ENCODE measurements around the gene RSU1.

Gene RSU1

DNA sequence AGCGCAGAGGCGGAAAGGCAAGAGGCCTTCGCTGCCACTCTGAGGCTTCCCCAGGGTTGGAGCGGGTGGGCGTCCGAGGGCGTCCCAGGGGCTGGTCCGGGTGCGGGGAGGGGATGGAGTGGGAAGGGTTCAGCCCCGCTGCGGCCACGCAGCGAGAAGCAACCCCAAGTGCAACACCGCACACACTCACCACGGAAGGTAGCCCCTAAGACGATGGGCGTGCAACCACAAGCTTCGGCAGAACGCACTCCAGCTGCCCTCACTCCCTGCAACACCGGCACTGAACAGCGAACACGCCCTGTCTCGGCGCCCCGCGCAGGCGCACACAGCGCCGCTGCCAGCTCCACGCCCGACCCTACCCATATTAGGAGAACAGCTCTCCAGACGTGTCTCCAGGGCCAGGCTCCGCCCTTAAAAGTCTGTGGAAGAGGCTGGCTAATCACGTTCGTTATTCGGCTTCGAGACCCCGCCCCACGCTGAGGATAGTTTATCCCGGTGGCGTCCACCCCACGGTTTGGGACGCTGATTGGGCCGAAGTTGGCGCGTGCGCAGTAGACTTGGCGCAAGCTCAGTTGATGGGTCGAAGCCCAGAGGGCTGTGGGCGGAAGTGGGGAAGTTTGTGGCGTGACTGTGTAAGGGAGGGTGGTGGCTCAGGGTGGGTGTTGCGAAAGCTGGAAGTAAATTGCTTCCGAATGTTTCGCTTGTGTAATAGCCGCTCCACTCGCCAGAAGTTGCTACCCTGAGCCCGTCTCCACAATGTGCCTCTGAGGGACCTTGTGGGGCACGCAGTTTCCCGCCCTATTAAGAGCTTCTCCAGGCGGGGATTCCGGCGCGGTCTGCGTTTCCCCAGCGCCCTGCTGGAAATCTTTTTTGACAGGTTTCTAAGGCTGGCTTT is at the start of gene RSU1:
Gene RSU1 (minus strand): TSS at position 300 of the 895 bp plus-strand sequence. CDS start 343 bp downstream, outside the sequence.
- in situ Hi-C loops (cut with HindIII; ENCODE audit: low pct_unique_long_range_greater_than_20kb, low sequenced_read_pairs) = no loop called here
- peak; percentile 99 to 100 for DNase-seq (ENCODE audit: low read depth in 1 of 2, low spot score in 1 of 2)
- no peak for TF ChIP-seq JUND (IDR thresholded peaks at IDR 0.05; ENCODE audit: low read depth)

DNA sequence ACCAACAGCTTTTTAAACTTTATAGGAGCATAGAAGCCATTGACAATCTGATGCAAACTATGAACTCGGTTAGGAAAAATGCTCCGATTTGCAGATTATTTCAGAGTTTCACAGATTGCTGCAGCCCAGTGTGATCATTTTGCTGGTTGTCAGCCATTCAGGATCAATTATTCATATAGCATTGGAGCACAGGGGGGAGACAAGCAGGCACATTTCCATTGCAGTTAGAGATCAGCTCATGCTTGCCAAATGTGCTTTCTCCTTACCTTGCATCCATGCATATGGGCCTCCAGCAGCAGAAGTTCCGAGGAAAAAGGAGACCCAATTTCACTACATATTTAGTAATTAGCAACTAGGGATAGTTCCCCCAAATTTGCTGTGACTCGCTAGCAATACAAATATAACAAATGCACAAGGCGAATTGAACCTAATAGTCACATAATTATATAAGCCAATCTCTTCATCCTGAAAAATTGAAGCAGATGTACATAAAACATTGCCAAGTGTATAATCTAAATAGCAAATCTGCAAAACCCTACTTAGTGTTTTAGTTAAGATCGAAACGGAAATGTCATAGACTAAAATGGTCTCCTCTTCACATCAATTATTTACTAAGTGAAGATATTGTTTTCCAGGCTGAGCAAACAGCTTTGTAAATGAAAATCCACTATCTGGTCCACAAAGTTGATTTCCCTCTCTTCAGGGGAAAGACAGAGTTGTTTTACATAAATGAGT is 49.5 kb upstream of the RSU1 start:
- in situ Hi-C loops (cut with HindIII; ENCODE audit: low pct_unique_long_range_greater_than_20kb, low sequenced_read_pairs) = no loop called here
- TF ChIP-seq JUND (IDR thresholded peaks at IDR 0.05; ENCODE audit: low read depth) = no peak
- DNase-seq (ENCODE audit: low read depth in 1 of 2, low spot score in 1 of 2) = no peak

DNA sequence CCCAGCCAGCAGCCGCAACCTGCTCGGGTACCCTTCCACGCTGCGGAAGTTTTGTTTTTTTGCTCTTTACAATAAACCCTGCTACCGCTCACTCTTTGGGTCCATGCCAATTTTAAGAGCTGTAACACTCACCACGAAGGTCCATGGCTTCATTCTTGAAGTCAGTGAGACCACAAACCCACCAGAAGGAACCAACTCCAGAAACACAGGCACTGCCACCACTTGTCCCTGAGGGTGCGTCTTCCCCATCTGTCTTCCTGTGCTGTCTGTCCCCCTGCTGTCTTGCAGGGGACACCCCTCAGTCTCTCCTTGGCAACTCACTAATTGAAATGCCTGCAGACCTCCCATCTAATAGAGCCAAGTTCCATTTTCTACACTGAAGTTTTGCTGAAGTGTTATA is 48.5 kb upstream of the RSU1 start:
- in situ Hi-C loops (cut with HindIII; ENCODE audit: low pct_unique_long_range_greater_than_20kb, low sequenced_read_pairs) = no loop called here

GRCh38 chr10:16863766-16864165 is 46.5 kb upstream of the RSU1 start:
- no peak for DNase-seq (ENCODE audit: low read depth in 1 of 2, low spot score in 1 of 2)
- TF ChIP-seq JUND (IDR thresholded peaks at IDR 0.05; ENCODE audit: low read depth) = no peak
- in situ Hi-C loops (cut with HindIII; ENCODE audit: low pct_unique_long_range_greater_than_20kb, low sequenced_read_pairs) = no loop called here

More for the DNA sequence above, 48.5 kb upstream of the RSU1 start:
- TF ChIP-seq JUND (IDR thresholded peaks at IDR 0.05; ENCODE audit: low read depth) = no peak
- no peak for DNase-seq (ENCODE audit: low read depth in 1 of 2, low spot score in 1 of 2)

DNA sequence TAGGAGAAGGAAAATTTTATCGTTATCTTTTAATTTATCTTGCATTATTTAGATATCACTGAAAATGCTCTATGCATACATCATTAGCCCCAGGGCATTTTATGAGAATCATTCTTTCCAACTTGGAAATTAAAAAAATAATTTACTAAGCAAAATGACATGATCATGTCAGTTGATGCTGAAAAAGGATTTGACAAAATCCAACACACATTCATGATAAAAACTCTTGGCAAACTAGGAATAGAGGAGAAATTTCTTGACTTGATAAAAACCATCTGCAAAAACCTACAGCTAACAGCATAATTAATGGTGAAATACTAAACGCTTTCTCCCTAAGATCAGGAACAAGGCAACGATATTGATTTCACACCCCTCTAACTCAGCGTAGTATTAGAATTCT is 40.2 kb upstream of the RSU1 start:
- no peak for DNase-seq (ENCODE audit: low read depth in 1 of 2, low spot score in 1 of 2)
- in situ Hi-C loops (cut with HindIII; ENCODE audit: low pct_unique_long_range_greater_than_20kb, low sequenced_read_pairs) = no loop called here
- TF ChIP-seq JUND (IDR thresholded peaks at IDR 0.05; ENCODE audit: low read depth) = no peak

GRCh38 chr10:16856567-16856966 is 39.3 kb upstream of the RSU1 start:
- no peak for TF ChIP-seq JUND (IDR thresholded peaks at IDR 0.05; ENCODE audit: low read depth)
- DNase-seq (ENCODE audit: low read depth in 1 of 2, low spot score in 1 of 2) = no peak
- in situ Hi-C loops (cut with HindIII; ENCODE audit: low pct_unique_long_range_greater_than_20kb, low sequenced_read_pairs) = no loop called here

- TF ChIP-seq JUND (IDR thresholded peaks at IDR 0.05; ENCODE audit: low read depth) = no peak
- no peak for DNase-seq (ENCODE audit: low read depth in 1 of 2, low spot score in 1 of 2)
- in situ Hi-C loops (cut with HindIII; ENCODE audit: low pct_unique_long_range_greater_than_20kb, low sequenced_read_pairs) = no loop called here
Observed at GRCh38 chr10:16856092-16856491, 38.9 kb upstream of the RSU1 start.

- TF ChIP-seq JUND (IDR thresholded peaks at IDR 0.05; ENCODE audit: low read depth) = no peak
- in situ Hi-C loops (cut with HindIII; ENCODE audit: low pct_unique_long_range_greater_than_20kb, low sequenced_read_pairs) = no loop called here
- no peak for DNase-seq (ENCODE audit: low read depth in 1 of 2, low spot score in 1 of 2)
Observed at GRCh38 chr10:16854623-16855022, 37.4 kb upstream of the RSU1 start.

DNA sequence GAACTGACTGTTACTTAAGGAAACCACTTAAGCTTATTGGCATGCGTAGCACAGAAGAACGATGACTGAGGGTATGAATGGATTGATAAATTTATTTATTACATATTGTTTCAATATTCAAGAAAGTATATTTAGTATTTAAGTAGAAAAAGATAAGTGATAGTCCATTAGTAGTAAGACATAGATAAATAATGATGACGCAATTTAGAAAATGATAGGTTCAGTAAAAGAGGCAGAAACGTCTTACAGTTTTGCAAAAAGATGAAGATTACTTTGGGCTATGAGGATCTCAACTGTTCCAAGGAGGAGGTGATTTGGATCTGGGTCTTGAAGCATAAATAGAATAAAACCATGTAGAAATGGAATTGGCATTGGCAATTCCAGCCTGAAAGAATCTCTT is 36.6 kb upstream of the RSU1 start:
- in situ Hi-C loops (cut with HindIII; ENCODE audit: low pct_unique_long_range_greater_than_20kb, low sequenced_read_pairs) = no loop called here
- TF ChIP-seq JUND (IDR thresholded peaks at IDR 0.05; ENCODE audit: low read depth) = no peak
- DNase-seq (ENCODE audit: low read depth in 1 of 2, low spot score in 1 of 2) = no peak

DNA sequence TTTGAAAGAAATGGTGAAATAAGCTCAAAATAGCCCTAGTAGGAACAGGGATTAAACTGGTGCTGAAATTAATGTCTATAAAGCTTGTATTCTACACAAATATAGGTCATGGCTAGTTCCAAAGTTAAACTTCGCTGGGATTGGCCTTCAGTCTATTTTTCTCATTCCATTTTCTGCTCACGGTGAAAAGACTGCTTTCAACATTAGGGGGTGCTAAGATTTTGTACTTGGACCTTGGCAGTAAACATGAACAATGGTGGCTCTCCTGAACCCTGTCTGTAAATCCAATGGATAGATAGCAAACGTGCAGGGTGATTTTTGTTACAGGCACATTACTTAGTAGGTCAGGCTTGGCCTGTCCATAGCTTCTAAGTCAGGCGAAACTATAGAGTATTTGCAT is 36.0 kb upstream of the RSU1 start:
- TF ChIP-seq JUND (IDR thresholded peaks at IDR 0.05; ENCODE audit: low read depth) = no peak
- peak in 1 of 2 experiments; percentile 58 for DNase-seq (ENCODE audit: low read depth in 1 of 2, low spot score in 1 of 2)
- in situ Hi-C loops (cut with HindIII; ENCODE audit: low pct_unique_long_range_greater_than_20kb, low sequenced_read_pairs) = no loop called here

- TF ChIP-seq JUND (IDR thresholded peaks at IDR 0.05; ENCODE audit: low read depth) = no peak
- no peak for DNase-seq (ENCODE audit: low read depth in 1 of 2, low spot score in 1 of 2)
- in situ Hi-C loops (cut with HindIII; ENCODE audit: low pct_unique_long_range_greater_than_20kb, low sequenced_read_pairs) = no loop called here
Observed at GRCh38 chr10:16852624-16853023, 35.4 kb upstream of the RSU1 start.

DNA sequence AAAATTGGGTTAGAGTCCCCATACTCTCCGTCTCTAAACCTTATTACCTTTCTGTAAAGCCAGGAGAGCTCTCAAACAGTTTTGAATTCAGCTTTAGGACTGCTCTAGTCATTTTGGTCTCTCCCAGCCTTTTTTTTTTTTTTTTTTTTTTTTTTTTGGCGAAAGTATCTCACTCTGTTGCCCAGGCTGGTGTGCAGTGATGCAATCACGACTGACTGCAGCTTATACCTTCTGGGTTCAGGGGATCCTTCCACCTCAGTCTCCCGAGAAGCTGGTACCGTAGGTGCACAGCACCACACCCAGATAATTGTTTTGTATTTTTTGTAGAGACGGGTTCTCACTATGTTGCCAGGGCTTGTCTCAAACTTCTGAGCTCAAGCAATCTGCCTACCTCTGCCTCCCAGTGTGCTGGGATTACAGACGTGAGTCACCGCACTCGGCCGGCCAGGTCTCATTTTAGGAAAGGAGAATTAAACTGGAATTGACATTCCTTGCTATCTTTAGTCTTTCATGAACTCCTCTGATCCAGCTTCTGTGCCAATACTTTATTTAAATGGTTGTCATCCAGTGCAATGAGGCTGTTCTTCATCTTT is 31.4 kb upstream of the RSU1 start:
- in situ Hi-C loops (cut with HindIII; ENCODE audit: low pct_unique_long_range_greater_than_20kb, low sequenced_read_pairs) = no loop called here
- TF ChIP-seq JUND (IDR thresholded peaks at IDR 0.05; ENCODE audit: low read depth) = no peak
- DNase-seq (ENCODE audit: low read depth in 1 of 2, low spot score in 1 of 2) = no peak

- in situ Hi-C loops (cut with HindIII; ENCODE audit: low pct_unique_long_range_greater_than_20kb, low sequenced_read_pairs) = no loop called here
- no peak for TF ChIP-seq JUND (IDR thresholded peaks at IDR 0.05; ENCODE audit: low read depth)
- DNase-seq (ENCODE audit: low read depth in 1 of 2, low spot score in 1 of 2) = no peak
Observed at GRCh38 chr10:16847644-16848043, 30.4 kb upstream of the RSU1 start.
